Left ventricle myocardium inferior (tissue), 1 donor: Measurements from ENCODE around the gene SERGEF. TPM values are rescaled to one million over a fixed set of nuclear protein-coding genes. Genes with fewer than 3 reads are reported as not detected.

Source experiments
- DNase-seq: peaks from one replicate; pipeline ENCODE4 v3.0.0-alpha.2; 2020
- H3K27ac ChIP-seq: fragments of 200-600 bp; replicated peaks from 2 replicates; pipeline ENCODE4 v1.8.0; 2021
- H3K27me3 ChIP-seq: fragments of 200-600 bp; 2 replicates; pipeline ENCODE4 v1.8.0; 2021; ENCODE audit warnings: low read depth
- H3K36me3 ChIP-seq: fragments of 200-600 bp; 2 replicates; pipeline ENCODE4 v1.8.0; 2021
- H3K4me1 ChIP-seq: fragments of 200-600 bp; 2 replicates; pipeline ENCODE4 v1.8.0; 2021
- H3K4me3 ChIP-seq: fragments of 200-600 bp; 2 replicates; pipeline ENCODE4 v1.8.0; 2021; ENCODE audit warnings: mild to moderate bottlenecking, moderate library complexity
- H3K9me3 ChIP-seq: fragments of 200-600 bp; replicated peaks from 2 replicates; pipeline ENCODE4 v1.8.0; 2021
- CTCF ChIP-seq: fragments of 200-600 bp; IDR thresholded peaks from 2 replicates; pipeline ENCODE4 v1.8.0; 2021; ENCODE audit warnings: antibody characterized with exemption, mild to moderate bottlenecking, borderline replicate concordance
- intact Hi-C: fragments of 100-400 bp; cut with micrococcal nuclease; formaldehyde crosslinking; loops from one replicate; pipeline ENCODE4 v1.11.0; 2022
- long read RNA-seq: library from polyadenylated mRNA; unstranded; transcript quantifications from one replicate; pipeline ENCODE4 v2.0.0, GENCODE V29; 2021
- total RNA-seq: library from RNA; stranded (reverse); fragmentation: NEBNext Ultra II Directional; extraction: Animal tissue kit (Norgen Biotek cat#: 25700); gene quantifications from one replicate; pipeline ENCODE4 v1.2.1, GENCODE V29; 2021
- donor health status: DM: no; HTN: yes; CAD: no; lungs with severe emphysema.

The SERGEF gene
- 13.1 TPM for total RNA-seq
- long read RNA-seq, partial matches to known transcripts = 2 of 14 reads
- long read RNA-seq, other reads (novel, unspliced or antisense) = 8 of 14 reads

GRCh38 chr11:18012906-18013781 is at the start of gene SERGEF:
Gene SERGEF, minus strand, starts transcription at chr11:18013047. Its CDS starts 37 bp downstream, at chr11:18013010.
- H3K4me3 ChIP-seq = peak within 1 kb of the TSS; percentile 97
- peak within 1 kb of the TSS; percentile 88 for H3K27ac ChIP-seq
- H3K4me1 ChIP-seq = peaks cover 22% of the 10 kb centered on the region
- H3K9me3 ChIP-seq = peaks cover 6% of the 10 kb centered on the region
- intact Hi-C loops = loop anchor here (10.0 kb wide), 1 partner anchor 92 kb away; the partner anchor contains the start of gene SAAL1
- peak; percentile 58 for TF ChIP-seq CTCF
- H3K27me3 ChIP-seq = no peaks in the 10 kb centered on the region
- no peaks in the 10 kb centered on the region for H3K36me3 ChIP-seq
- peak; percentile 94 for DNase-seq

- Histone ChIP-seq H3K27me3 (no peaks in the 10 kb centered on the region), H3K27ac (no peak overlapping the region), H3K4me1 (no peaks in the 10 kb centered on the region), H3K4me3 (no peak overlapping the region), H3K36me3 (no peaks in the 10 kb centered on the region), H3K9me3 (no peaks in the 10 kb centered on the region)
- intact Hi-C loops = no loop called here
- DNase-seq = no peak
- TF ChIP-seq CTCF = no peak
These were observed 48.5 kb upstream of the SERGEF start for GRCh38 chr11:18061351-18061750.

- no peak overlapping the region for H3K4me3 ChIP-seq
- no peaks in the 10 kb centered on the region for H3K9me3 ChIP-seq
- no peaks in the 10 kb centered on the region for H3K4me1 ChIP-seq
- DNase-seq = no peak
- no peaks in the 10 kb centered on the region for H3K27me3 ChIP-seq
- no peaks in the 10 kb centered on the region for H3K36me3 ChIP-seq
- TF ChIP-seq CTCF = no peak
- intact Hi-C loops = no loop called here
- H3K27ac ChIP-seq = no peak overlapping the region
These were observed 43.8 kb upstream of the SERGEF start for GRCh38 chr11:18056561-18057181.

GRCh38 chr11:18054511-18055103 is 41.8 kb upstream of the SERGEF start:
- intact Hi-C loops = no loop called here
- H3K9me3 ChIP-seq = no peaks in the 10 kb centered on the region
- no peak for DNase-seq
- no peaks in the 10 kb centered on the region for H3K4me1 ChIP-seq
- H3K36me3 ChIP-seq = no peaks in the 10 kb centered on the region
- no peaks in the 10 kb centered on the region for H3K27me3 ChIP-seq
- H3K27ac ChIP-seq = no peak overlapping the region
- no peak overlapping the region for H3K4me3 ChIP-seq
- no peak for TF ChIP-seq CTCF

GRCh38 chr11:18050848-18051247 is 38.0 kb upstream of the SERGEF start:
- TF ChIP-seq CTCF = no peak
- peaks cover 8% of the 10 kb centered on the region for H3K9me3 ChIP-seq
- peaks cover 33% of the 10 kb centered on the region for H3K27me3 ChIP-seq
- peaks cover 7% of the 10 kb centered on the region for H3K4me1 ChIP-seq
- H3K4me3 ChIP-seq = no peak overlapping the region
- H3K27ac ChIP-seq = no peak overlapping the region
- intact Hi-C loops = no loop called here
- no peaks in the 10 kb centered on the region for H3K36me3 ChIP-seq
- DNase-seq = no peak
